Measurements from ENCODE around the gene ZMYND8.

ZMYND8 gene

DNA sequence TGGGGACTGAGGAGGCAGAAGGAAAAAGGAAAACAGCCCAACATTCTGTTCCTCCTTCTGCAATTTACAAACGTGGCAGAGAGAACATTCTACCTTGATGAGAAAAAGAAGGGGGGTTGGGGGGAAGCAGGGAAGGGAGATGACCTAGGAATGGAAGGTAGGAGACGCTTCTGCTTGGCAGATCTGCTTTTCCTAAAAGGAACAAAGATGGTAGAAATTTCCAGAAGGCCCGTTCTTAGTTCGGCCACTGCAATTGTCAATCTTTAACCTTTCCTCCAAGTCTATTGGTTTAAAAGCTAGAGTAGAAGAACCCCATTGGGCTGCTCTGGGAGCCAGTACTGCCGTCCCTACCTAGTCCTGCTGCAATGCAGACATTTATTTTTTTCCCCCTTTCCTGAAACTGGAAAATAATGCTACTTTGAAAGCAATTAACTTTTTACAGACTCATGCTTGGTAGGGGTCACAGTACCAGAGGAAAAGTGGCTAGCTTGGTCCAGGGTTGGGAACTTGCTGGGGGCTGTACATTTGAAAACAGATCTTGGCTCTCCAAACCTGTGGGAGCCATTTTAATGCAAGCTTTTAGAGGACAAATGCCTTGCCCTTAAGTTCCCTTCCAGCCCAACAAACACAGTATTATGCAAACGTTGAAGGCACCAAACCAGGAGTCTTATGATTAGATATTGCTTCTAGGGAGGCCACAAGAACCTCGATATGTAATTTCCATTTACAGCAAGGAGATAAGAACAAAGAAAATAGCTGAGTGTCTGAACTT, 2.6 kb downstream of the ZMYND8 start:
- DNase-seq, result no peak

GRCh38 chr20:47353239-47353691, 3.2 kb downstream of the ZMYND8 start:
- DNase-seq, result no peak

GRCh38 chr20:47352332-47353238, 3.9 kb downstream of the ZMYND8 start:
- peak in 1 of 2 experiments; percentile 76 for DNase-seq

DNA sequence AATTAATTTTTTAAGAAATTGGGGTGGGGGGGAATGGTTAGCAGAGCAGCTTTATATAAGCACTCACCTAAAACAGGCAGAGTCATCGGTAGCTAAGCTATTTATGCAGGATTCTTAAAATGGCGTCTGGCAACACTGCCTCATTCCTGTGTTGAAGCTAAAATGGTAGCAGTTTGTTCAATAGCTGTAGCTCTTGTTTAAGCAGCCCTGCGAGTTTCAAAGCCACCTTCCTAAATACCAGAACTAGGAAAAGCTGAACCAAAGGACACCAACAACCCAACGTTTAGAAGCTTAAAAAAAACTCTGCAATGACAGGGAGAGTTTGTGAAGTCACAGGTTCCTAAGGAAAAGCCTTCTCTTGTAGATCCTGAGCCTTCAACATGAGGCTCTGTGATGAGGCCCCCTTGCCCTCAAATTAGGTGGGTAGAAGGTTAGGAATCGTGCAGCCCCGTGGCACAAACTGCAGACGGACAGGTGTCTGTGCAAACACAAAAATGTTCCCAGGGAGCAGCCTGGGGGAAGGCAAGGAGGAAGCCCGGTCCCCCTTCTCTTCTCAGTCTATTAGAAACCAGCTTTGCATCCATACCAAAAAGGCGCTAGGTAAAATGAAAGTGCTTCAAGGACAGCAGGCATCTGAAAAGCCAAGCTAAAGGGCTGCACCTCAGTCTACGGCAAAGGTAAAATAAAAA, 4.7 kb downstream of the ZMYND8 start:
- no peak for DNase-seq

DNA sequence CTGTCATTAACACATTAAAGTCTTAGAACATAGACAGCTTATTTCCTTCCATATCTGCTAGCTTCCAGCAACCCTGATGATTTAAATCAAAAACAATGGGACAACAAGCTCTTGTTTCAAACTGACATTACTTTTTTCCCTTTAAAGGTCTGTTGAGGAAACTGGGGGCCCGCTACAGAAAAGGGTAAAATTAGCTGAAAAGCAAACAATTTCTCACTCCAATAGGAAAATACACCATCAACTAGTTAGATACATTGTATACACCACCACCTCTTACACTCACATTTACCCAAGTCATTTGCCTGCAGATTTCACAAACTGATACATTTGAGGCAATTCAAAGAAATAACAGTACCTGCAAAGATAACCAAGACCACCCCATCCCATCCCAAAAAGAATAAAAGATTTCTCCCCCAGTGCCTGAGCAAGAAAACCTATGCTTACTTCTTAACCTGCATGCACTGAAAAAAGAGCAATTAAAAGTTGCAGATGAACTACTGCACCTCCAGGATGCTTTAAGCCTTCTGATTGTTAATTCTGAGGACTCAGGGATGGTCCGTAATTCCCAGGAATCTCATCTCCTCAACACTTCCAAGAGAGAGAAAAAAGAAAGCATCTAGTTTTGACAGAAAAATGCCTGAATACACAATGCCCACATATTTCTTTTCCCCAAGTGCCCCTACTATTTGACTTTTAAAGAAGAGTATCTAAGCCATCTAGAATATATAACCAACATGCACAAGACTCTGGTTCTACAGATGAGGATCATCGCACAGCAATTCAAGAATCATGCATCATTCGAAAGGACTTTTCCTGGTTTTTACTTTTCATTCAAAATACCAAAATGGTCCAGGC, 5.6 kb downstream of the ZMYND8 start:
- DNase-seq, result peak in 1 of 2 experiments; percentile 19

- no peak for DNase-seq
Observed at GRCh38 chr20:47350181-47350550, 6.3 kb downstream of the ZMYND8 start.

DNA sequence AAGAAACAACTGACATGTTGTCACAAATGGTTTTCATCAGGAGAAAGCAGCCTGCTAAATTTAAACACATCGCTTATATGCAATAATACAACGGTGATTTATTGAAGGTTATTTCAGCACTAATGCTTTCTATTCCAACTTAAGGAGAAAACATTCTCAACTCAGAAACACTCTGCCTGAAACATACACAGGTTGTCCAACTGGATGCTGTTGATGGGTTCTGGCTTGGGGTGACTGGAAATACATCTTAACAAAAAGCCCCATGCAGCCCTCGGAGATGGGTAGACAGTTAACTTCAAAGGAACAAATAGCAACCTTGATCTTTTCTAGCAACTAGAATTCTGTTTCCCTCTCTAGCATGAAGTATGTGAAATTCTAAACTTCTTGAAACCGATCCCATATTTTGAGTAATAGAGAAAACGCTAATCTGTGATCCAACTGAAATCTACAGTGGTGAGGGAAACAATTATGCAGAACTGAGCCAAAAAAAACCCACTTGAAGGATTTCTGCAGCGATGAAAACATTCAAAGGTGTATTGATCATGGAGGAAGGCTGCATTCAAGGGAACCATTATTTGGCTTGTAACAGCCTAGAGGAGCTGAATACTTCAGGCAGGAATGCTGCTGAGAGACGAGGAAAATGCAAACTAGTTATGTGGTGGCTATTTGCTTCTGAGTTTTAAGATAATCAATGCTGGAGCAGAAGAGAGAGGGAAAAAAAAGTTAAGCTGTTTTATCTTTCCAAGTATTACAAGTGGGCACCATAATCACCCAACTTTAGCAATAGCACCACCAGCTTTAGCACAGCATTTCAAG, 6.9 kb downstream of the ZMYND8 start:
- DNase-seq, result no peak

- DNase-seq, result peak in 1 of 2 experiments; percentile 38
Observed at GRCh38 chr20:47348539-47349142, 7.9 kb downstream of the ZMYND8 start.

GRCh38 chr20:47347661-47348435, 8.7 kb downstream of the ZMYND8 start:
- no peak for DNase-seq

GRCh38 chr20:47346172-47346571, 10.3 kb downstream of the ZMYND8 start:
- DNase-seq, result no peak

- no peak for DNase-seq
Observed at GRCh38 chr20:47345214-47345613, 11.3 kb downstream of the ZMYND8 start.

DNA sequence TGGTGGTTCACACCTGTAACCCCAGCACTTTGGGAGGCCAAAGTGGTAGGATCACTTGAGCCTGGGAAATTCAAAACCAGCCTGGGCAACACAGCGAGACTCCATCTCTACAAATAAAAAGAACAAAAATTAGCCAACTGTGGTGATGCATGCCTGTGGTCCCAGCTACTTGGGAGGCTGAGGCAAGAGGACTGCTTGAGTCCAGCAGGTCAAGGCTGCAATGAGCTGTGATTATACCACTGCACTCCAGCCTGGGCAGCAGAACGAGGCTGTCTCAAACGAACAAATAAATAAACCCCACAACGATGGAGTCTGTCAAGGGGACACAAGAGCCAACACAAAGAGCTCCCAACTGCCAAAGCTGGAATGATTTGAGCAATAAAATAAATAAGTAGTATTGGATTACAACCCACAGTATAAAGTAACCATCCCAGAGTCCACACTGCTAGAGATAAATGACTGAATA, 13.5 kb downstream of the ZMYND8 start:
- no peak for DNase-seq

GRCh38 chr20:47338131-47338628, 18.3 kb downstream of the ZMYND8 start:
- no peak for DNase-seq

DNA sequence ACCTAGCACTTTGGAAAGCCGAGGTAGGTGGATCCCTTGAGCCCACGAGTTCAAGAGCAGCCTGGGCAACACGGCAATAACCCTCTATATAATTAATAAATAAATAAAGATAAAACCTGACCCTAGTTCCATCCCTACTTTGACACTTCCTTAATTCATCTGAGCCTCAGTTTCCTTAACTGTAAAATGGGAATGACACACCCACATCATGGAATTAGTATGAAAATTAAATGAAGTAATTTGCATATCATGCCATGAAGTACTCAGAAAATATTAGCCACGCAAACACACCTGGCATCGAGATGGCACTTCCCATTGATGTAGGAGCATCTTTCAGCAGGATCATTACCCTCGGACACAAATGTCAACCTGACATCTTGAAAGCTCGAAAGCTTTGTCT, 19.1 kb downstream of the ZMYND8 start:
- no peak for DNase-seq

- peak in 1 of 2 experiments; percentile 43 for DNase-seq
Observed at GRCh38 chr20:47336129-47336754, 20.3 kb downstream of the ZMYND8 start.

DNA sequence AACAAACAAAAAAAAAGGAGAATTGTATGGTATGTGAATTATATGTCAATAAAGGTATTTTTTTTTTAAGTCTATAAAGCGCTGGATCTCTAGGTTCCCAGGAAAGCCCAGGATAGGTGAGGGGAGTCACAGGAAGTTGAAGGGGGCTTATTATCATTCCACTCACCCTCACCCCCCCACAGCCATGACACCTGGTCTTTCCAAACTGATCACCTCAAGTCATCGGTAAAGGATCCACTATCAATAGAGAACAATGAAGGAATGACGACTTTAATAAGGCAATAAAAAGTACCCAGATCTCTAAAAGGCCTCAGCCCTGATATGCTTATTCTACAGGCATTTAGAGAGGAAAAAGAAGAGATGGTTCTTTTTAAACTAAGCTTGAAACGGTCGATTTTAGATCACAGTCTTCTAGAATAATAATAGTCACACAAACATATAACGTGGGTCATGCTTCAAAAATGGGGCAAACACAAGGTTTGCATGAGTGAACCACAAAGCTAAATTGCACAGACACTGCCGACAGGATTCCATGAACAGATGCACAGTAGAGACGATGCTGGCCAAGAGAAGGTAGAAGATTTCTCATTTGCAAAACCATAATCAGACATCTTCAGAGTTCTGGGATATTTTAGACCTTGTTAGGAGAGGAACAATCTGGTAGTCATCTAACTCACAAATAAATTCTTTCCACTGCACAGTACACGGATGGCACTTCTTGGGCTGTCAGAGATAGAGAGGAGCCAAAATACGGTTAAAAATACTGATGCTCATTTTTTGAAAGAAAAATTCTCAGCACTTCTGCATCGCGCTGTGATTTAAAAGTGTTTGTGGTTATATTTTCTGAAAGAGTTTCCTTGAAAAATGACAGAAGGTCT, 21.0 kb downstream of the ZMYND8 start:
- DNase-seq, result no peak

GRCh38 chr20:47334022-47334551, 22.4 kb downstream of the ZMYND8 start:
- DNase-seq, result no peak

Measured in cerebellar nuclear complex (tissue), 1 donor.